H1 (cell line): ENCODE measurements around the gene EPHB3.

Experiments used
- CHD2 ChIP-seq: IDR thresholded peaks from 2 replicates; pipeline ENCODE4 v1.6.1; 2012; ENCODE audit warnings: low read length, improper control_type of control experiment
- POLR2A ChIP-seq, 2 experiments: IDR thresholded peaks; 1 replicate in 1 of 2; 2 replicates in 1 of 2; pipeline ENCODE4 v1.6.1; 2011; ENCODE audit warnings: low read depth in 2 of 2, low read length in 2 of 2, mild to moderate bottlenecking in 2 of 2; ENCODE audit errors: control extremely low read depth in 1 of 2
- POLR2AphosphoS5 ChIP-seq: IDR thresholded peaks from 2 replicates; pipeline ENCODE4 v1.6.1; 2011; ENCODE audit warnings: low read depth, low read length

- TF ChIP-seq POLR2AphosphoS5 (no peak), POLR2A (IDR thresholded peaks at IDR 0.05; ENCODE audit: control extremely low read depth in 1 of 2, low read depth in 2 of 2, low read length in 2 of 2) (no peak), CHD2 (no peak)
Measured at GRCh38 chr3:184552296-184552695, 9.3 kb upstream of the EPHB3 start.
